Activated CD8-positive, alpha-beta memory T cell treated with anti-CD3 and anti-CD28 coated beads, Interleukin-2, amount 50 U/mL, for 24 hours (primary cell): ENCODE measurements around the gene POMGNT1.
"Not testable (repeated sequence)": the region's sequence is repeated elsewhere in the genome, so short reads cannot be mapped to it uniquely, and the experiment has no call there.

Source experiments
- DNase-seq: peaks from one replicate; pipeline ENCODE4 v3.0.0-alpha.2; 2020; ENCODE audit errors: extremely low read depth

Gene POMGNT1

GRCh38 chr1:46197964-46198811, at the start of gene POMGNT1:
Gene POMGNT1, minus strand, starts transcription at chr1:46198434. Its CDS starts 613 bp downstream, at chr1:46197821.
- DNase-seq: peak; percentile 24

- peak; percentile 95 for DNase-seq
These were observed 49.3 kb upstream of the POMGNT1 start, which contains the start of gene RAD54L for GRCh38 chr1:46247436-46248121. Gene RAD54L, plus strand, starts transcription at chr1:46247763. Its CDS starts 643 bp downstream, at chr1:46248406.

- peak; percentile 27 for DNase-seq
These were observed 48.6 kb upstream of the POMGNT1 start for GRCh38 chr1:46246548-46247435.

GRCh38 chr1:46246136-46246535, 47.9 kb upstream of the POMGNT1 start:
- DNase-seq: not testable (repeated sequence)

DNA sequence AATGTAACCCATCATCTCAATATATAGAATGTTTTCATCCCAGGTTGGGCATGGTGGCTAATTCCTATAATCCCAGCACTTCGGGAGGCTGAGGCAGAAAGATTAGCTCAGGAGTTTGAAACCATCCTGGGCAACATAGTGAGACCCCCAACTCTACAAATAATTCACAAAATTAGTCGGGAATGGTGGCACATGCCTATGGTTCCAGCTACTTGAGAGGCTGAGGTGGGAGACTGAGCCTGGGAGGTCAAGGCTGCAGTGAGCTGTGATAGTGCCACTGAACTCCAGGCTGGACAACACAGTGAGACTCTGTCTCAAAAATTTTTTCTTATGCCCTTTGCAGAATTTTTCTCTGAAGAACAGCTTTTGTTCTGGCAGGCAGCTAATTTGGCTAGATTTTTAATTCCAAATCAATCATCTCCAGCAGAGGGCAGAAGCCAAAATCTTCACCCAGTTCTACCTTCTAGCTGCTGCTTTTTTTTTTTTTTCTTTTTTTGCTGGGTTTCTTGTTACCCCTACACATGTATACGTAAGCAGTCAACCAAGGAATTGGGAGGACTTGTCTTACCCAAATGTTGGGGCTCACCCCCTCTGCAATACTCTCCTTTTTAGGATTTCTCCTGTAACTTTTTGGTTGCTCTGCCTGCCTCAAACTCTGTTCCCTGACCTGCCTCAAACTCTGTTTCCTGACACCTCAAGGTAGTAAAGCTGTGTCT, 46.6 kb upstream of the POMGNT1 start:
- no peak for DNase-seq

- DNase-seq: not testable (repeated sequence)
These were observed 45.6 kb upstream of the POMGNT1 start for GRCh38 chr1:46243831-46244230.

DNA sequence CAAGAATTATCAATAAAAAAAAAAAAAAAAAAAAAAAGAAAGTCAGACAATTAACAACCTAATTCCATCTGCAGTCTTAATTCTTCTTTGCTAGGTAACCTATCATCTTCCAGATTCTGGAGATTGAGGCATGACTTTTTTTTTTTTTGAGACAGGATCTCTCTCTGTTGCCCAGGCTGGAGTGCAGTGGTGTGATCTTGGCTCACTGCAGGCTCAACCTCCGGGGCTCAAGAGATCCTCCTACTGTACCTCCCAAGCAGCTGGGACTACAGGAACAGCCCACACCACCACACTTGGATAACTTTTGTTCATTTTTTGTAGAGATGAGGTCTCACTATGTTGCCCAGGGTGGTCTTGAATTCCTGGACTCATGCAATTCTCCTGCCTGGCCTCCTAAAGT, 44.7 kb upstream of the POMGNT1 start:
- no peak for DNase-seq

DNA sequence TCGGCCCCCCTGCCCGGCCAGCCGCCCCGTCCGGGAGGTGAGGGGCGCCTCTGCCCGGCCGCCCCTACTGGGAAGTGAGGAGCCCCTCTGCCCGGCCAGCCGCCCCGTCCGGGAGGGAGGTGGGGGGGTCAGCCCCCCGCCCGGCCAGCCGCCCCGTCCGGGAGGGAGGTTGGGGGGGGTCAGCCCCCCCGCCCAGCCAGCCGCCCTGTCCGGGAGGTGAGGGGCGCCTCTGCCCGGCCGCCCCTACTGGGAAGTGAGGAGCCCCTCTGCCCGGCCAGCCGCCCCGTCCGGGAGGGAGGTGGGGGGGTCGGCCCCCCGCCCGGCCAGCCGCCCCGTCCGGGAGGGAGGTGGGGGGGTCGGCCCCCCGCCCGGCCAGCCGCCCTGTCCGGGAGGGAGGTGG, 43.5 kb upstream of the POMGNT1 start:
- not testable (repeated sequence) for DNase-seq

DNA sequence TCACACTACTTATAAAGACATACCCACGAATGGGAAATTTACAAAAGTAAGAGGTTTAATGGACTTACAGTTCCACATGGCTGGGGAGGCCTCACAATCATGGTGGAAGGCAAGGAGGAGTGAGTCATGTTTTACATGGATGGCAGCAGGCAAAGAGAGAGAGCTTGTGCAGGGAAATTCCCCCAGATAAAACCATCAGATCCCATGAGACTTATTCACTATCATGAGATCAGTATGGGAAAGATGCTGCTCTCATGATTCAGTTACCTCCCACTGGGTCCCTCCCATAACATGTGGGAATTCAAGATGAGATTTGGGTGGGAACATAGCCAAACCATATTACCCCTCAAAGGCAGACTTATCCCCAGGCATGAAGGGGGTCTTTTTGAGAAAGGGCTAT, 40.6 kb upstream of the POMGNT1 start:
- not testable (repeated sequence) for DNase-seq

DNA sequence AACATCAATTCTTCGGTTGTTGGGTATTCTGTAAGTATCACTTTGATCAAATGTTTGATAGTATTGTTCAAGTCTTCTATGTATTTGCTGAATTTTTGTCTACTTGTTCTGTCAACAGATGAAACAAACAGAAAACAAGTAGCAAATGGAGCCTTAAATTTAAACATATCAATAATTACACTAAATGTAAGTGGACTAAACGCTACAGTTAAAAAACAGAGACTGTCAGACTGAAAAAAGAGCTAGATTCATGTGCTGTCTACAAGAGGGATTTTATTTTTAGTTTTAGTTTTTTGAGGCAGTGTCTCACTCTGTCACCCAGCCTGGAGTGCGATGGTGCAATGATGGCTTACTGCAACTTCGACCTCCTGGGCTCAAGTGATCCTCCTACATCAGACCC, 38.6 kb upstream of the POMGNT1 start:
- DNase-seq: no peak

DNA sequence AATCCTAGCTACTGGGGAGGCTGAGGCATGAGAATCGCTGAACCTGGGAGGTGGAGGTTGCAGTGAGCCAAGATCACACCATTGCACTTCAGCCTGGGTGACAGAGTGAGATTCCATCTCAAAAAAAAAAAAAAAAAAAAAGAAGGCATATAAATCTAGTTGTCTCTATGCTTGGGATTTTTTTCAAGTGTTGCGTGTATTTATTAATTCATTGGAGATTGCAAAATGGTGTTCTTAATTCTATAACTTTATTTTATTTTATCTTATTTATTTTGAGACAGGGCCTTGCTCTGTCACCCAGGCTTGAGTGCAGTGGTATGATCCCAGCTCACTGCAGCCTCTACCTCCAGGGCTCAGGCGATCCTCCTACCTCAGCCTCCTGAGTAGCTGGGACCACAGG, 33.0 kb upstream of the POMGNT1 start:
- DNase-seq: not testable (repeated sequence)

GRCh38 chr1:46224966-46225365, 26.7 kb upstream of the POMGNT1 start:
- no peak for DNase-seq

DNA sequence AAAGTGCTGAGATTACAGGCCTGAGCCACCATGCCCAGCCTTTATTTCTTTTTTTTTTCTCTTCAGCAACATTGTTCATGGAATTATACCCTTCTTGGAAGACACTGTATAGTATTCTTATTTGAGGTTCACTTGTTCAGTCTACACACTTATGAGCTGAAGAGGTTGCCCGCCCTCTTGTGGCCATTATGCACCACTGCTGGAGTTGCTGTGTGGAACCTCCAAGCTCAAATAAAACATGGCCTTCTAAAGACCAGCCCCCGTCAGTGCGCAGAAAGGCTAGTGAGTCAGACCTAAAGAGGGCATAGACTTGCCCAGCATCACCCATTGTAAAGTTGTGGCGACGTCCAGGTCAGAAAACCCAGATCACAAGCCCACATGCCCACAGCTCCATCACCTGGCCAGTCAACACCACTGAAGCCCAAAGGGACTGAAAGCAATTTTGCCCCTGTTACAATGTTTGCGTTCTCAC, 25.3 kb upstream of the POMGNT1 start:
- DNase-seq: no peak

- DNase-seq: not testable (repeated sequence)
These were observed 24.8 kb upstream of the POMGNT1 start for GRCh38 chr1:46223055-46223454.

GRCh38 chr1:46221749-46222148, 23.5 kb upstream of the POMGNT1 start:
- no peak for DNase-seq

GRCh38 chr1:46220808-46221207, 22.6 kb upstream of the POMGNT1 start:
- no peak for DNase-seq

DNA sequence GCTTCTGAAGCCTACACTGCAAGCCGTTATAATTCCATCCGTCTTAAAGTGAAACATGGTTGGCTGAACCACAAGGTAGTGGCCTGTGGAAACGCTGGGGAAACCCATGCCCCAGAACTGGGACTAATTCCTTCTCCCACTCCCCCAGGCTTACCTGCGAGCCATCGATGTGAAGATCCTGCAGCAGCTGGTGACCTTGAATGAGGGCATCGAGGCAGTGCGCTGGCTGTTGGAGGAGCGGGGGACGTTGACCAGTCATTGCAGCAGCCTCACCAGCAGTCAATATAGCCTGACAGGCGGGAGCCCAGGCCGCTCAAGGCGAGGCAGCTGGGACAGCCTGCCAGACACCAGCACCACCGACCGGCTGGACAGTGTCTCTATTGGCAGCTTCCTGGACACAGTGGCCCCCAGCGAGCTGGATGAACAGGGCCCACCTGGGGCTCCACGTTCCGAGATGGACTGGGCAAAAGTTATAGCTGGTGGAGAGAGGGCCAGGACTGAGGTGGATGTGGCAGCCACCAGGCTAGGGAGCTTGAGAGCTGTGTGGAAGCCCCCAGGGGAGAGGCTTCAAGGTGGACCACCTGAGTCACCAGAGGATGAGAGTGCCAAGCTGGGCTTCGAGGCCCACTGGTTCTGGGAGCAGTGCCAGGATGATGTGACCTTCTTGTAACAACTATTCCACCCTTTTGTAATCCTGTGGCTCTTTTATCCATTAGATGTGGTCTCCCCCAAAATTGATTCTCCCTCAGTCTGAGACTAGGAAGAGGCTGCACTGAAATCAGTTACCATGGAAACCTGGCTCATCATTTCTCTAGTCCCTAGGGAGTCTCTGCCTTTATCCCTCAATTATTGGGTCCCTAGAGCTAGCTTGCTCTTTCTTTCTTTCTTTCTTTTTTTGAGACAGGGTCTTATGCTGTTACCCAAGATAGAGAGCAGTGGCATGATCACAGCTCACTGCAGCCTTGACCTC, 21.6 kb upstream of the POMGNT1 start:
- no peak for DNase-seq

- DNase-seq: no peak
These were observed 20.2 kb upstream of the POMGNT1 start for GRCh38 chr1:46218443-46218842.

- DNase-seq: no peak
These were observed 17.3 kb upstream of the POMGNT1 start for GRCh38 chr1:46215504-46215903.

DNA sequence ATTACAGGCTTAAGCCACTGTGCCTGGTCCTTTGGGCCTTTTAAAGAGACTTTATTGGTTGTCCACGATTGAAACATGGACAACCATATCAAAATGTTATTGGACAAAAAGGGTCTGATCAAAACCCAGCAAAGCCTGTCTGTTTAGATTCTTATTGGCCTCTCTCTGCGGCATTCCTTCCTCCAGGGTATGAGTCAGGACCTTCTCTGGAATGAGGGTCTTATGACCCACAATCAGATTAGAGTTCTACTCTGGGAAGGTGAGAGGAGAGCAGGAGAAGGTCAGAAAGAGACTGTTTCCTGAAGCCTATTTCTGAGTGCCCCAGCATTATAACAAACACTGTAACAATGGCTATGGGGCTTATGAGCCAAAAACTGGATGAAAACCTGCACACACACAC, 12.8 kb upstream of the POMGNT1 start:
- DNase-seq: no peak
